WTC11 (cell line): ENCODE data around the gene TNS3.

ENCODE experiments used
- TP53 ChIP-seq: sonication (generic); formaldehyde crosslinking; IDR thresholded peaks from 2 replicates; pipeline ENCODE4 v1.8.1; 2023; ENCODE audit warnings: mild to moderate bottlenecking, missing genetic modification reagents
- TF ChIP-seq, protein P1 (sequence below): fragments of 200-600 bp; IDR thresholded peaks from 2 replicates; pipeline ENCODE4 v1.8.0; 2022; ENCODE audit warnings: antibody characterized with exemption
- TF ChIP-seq, protein P2 (sequence below): sonication (generic); formaldehyde crosslinking; IDR thresholded peaks from 2 replicates; pipeline ENCODE4 v1.8.1; 2022; ENCODE audit warnings: mild to moderate bottlenecking, moderate library complexity, missing genetic modification reagents

DNA sequence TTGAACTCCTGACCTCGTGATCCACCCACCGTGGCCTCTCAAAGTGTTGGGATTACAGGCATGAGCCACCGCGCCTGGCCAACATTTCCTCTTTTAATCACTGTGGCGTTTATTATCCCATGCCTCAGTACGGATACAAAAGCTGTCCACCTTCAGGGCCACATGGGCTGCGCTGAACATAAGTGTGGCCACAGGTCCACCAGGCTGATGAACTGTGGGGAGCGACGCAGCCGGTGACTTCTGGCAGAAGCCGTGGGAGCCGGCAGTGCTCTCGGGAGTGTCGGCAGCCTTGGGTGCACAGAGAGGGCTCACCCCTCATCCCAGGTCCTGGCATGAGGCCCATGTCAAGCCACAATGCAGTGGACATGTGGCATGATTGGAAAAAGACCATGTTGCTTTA is 223.6 kb downstream of the TNS3 start:
- TF ChIP-seq, protein P1, sequence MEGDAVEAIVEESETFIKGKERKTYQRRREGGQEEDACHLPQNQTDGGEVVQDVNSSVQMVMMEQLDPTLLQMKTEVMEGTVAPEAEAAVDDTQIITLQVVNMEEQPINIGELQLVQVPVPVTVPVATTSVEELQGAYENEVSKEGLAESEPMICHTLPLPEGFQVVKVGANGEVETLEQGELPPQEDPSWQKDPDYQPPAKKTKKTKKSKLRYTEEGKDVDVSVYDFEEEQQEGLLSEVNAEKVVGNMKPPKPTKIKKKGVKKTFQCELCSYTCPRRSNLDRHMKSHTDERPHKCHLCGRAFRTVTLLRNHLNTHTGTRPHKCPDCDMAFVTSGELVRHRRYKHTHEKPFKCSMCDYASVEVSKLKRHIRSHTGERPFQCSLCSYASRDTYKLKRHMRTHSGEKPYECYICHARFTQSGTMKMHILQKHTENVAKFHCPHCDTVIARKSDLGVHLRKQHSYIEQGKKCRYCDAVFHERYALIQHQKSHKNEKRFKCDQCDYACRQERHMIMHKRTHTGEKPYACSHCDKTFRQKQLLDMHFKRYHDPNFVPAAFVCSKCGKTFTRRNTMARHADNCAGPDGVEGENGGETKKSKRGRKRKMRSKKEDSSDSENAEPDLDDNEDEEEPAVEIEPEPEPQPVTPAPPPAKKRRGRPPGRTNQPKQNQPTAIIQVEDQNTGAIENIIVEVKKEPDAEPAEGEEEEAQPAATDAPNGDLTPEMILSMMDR: no peak
- TF ChIP-seq, protein P2, sequence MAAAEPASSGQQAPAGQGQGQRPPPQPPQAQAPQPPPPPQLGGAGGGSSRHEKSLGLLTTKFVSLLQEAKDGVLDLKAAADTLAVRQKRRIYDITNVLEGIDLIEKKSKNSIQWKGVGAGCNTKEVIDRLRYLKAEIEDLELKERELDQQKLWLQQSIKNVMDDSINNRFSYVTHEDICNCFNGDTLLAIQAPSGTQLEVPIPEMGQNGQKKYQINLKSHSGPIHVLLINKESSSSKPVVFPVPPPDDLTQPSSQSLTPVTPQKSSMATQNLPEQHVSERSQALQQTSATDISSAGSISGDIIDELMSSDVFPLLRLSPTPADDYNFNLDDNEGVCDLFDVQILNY (CRISPR knock-in tag): no peak
- TF ChIP-seq TP53 (CRISPR knock-in tag): no peak
